GM12865 (cell line): ENCODE data around the gene MED12L.

Source experiments
- DNase-seq: peaks from one replicate; pipeline ENCODE4 v3.0.0; 2010; ENCODE audit warnings: low read depth
- H3K4me3 ChIP-seq: 2 replicates; pipeline ENCODE4 v1.5.1; 2011; ENCODE audit warnings: mild to moderate bottlenecking, low read depth, low read length, control low read depth
- CTCF ChIP-seq: IDR thresholded peaks from 2 replicates; pipeline ENCODE4 v1.5.1; 2011; ENCODE audit warnings: low read length, control low read depth, low read depth, inconsistent platforms; ENCODE audit not compliant: insufficient read depth; ENCODE audit errors: missing control alignments

MED12L gene

DNA sequence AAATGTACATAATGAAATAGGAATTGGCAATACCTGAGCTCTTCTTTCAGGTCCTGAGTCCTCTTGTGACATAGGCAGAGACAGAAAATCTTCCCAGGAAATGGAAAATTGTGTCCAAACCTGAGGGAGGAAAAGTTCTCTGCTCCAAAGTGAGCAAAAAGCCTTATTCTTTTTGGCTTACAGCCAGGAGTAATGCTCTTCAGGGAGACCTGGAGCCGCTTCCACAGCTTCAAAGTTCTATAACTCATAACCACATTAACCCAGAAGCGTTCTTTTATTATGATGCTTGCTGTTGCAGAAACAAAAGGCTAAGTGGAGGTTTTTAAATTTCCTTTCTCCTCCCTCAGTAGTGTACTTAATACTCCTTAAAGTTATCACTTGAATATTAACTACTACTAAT, 374.8 kb downstream of the MED12L start:
- no peak overlapping the region for H3K4me3 ChIP-seq
- no peak for TF ChIP-seq CTCF
- no peak for DNase-seq

DNA sequence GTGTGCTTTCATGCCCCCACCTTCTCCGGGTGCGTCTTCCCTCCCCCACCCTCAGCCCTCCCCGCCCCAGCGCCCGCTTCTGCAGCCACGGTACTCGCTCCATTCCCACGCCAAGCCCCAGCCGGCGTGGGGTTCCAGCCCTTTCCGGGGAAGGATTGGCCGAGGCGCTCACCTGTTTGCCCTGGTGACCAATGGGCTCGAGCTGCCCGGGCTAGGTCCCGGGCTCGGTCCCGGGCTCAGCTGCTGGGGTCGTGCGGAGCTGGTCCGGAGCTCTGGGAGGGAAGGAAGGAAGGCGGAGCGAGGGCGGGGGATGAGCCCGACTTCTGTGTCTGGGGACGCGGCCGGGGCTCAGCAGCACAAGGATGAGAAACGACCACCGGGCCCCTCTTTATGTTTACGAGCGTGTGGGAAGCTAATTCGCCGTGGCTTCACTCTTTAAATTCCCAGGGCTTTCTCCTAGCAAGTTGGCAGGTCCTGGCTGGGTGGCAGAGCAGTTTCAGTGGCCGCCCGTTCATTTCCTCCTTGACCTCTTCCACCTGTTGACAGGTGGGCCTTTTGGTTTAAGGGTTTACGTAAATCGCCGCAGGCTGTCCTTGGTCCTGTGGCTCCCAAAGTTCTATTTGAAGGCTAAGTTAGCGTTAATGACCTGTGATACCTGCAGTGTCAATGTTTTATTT, 375.4 kb downstream of the MED12L start, which contains the start of gene IGSF10:
Gene IGSF10 (minus strand): TSS at position 288 of the 677 bp plus-strand sequence. CDS start 2,352 bp downstream, outside the sequence.
- TF ChIP-seq CTCF, result no peak
- DNase-seq, result no peak
- H3K4me3 ChIP-seq, result no peak within 1 kb of the TSS

DNA sequence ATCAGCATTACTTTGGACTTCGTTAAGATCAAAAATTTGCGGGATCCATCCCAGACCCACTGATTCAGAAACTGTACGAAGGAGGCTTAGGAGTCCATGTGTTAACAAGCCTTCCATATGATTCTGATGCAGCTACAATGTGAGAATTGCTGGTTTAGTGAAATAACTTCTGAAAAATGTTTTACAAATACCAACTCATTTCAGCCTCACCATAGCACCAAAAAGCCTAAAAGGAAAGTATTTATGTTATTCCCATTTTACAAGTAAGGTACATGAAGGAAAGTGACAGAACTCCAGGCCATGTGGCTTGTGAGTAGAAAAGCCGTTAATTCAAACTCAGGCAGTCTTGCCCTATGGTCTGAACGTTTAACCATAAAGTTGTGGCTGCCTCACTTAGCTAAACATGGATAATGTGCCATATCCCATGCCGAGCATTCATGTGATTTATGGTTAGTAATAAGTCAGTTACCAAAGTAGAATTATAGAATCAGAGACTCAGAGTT, 376.9 kb downstream of the MED12L start:
- no peak for TF ChIP-seq CTCF
- DNase-seq, result no peak
- no peak overlapping the region for H3K4me3 ChIP-seq

GRCh38 chr3:151462991-151463390, 377.5 kb downstream of the MED12L start:
- DNase-seq, result no peak
- TF ChIP-seq CTCF, result no peak
- no peak overlapping the region for H3K4me3 ChIP-seq

DNA sequence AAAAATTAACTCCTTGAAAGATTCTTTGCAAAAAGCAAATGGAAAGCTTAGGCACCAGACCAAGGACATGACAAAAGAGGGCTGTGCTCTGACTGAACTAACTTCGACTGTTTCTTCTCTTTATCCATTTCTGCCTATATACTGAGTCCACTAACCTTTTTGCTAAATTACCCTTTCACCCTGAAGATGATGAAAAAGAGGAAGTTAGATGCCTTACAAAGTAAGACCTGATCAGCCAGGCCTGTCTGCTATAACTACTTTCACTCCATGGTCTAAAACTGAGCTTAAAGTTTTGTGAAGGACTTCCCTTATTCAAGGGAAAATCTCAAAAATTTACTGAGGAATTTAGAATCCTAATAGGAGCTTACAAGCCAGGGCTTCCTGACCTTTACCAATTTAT, 381.6 kb downstream of the MED12L start:
- no peak for TF ChIP-seq CTCF
- no peak overlapping the region for H3K4me3 ChIP-seq
- DNase-seq, result no peak

DNA sequence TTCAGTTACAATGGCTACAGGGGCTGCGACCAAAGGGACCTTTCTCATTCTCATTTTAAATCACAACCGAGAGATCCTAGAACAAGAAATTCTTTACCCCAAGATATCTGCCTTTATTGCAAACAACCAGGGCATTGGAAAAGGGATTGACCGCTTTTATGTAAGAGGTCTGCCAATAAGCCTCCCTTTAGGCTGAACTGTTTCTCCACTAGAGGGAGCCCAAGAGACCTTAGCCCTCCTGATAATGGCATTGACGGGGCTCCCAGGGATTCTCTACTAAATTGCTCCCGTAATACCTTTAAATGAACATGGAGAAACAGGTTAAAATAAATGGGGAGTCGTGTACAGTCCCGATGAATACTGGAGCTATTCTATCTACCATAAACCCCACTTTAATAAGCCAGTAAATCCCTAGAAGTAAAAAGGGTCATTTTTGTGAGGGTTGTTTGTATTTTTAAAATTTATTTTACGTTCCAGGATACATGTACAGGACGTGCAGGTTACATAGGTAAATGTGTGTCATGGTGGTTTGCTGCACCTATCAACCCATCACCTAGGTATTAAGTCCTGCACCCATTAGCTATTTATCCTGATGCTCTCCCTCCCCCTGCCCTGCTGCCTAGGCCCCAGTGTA, 382.9 kb downstream of the MED12L start:
- peak; percentile 69 for DNase-seq
- TF ChIP-seq CTCF, result peak; percentile 89
- H3K4me3 ChIP-seq, result no peak overlapping the region
